ENCODE data around the gene DIMT1. TPM values are rescaled to one million over a fixed set of nuclear protein-coding genes. Genes with fewer than 3 reads are reported as not detected.

The DIMT1 gene
- total RNA-seq, 1 experiment from 2014 or later, result 43.5 TPM

GRCh38 chr5:62374090-62374489, 29.6 kb downstream of the DIMT1 start:
- RAD21 ChIA-PET (ENCODE audit: low non-redundant PET in 1 of 2, low total read pairs in 2 of 2, uncharacterized antibody in 2 of 2, unreplicated experiment in 2 of 2), result no interaction called here
- DNase-seq (ENCODE audit: low read depth, low spot score) (no peak), ATAC-seq (no peak)
- Histone ChIP-seq H3K27me3 (ENCODE audit: insufficient read depth, low read length) (no peaks in the 10 kb centered on the region), H3K9me2 (ENCODE audit: insufficient read depth) (no peaks in the 10 kb centered on the region), H3K4me2 (ENCODE audit: low read length) (no peak overlapping the region), H3K79me2 (ENCODE audit: insufficient read depth, low read length) (no peaks in the 10 kb centered on the region), H4K20me1 (ENCODE audit: insufficient read depth) (no peaks in the 10 kb centered on the region), H3K9ac (ENCODE audit: low read length) (no peak overlapping the region), H2AFZ (ENCODE audit: low read depth, low read length, poor library complexity, severe bottlenecking) (no peak overlapping the region), H3K27ac (ENCODE audit: low read depth, low read length) (no peak overlapping the region), H3K9me3 (ENCODE audit: control insufficient read depth in 1 of 2, insufficient read depth in 1 of 2, low read depth in 1 of 2, low read length in 2 of 2) (no peaks in the 10 kb centered on the region), H3K36me3 (ENCODE audit: control insufficient read depth in 1 of 2, insufficient read depth in 2 of 2, low read length in 2 of 2) (peaks cover 3 to 10% of the 10 kb centered on the region in 2 experiments; a peak in 3 of 4 replicates), H3K4me1 (ENCODE audit: control insufficient read depth in 1 of 2, insufficient read depth in 2 of 2, low read length in 2 of 2) (peaks cover 6 to 23% of the 10 kb centered on the region in 2 experiments), H3K4me3 (replicated peaks in 1 of 2; ENCODE audit: low read depth in 1 of 2, low read length in 2 of 2) (no peak overlapping the region)
- CTCF ChIA-PET, result no interaction called here
- TF ChIP-seq ATF3 (IDR thresholded peaks at IDR 0.05) (no peak), CTCF (IDR thresholded peaks at IDR 0.05 in 2 of 3, conservative IDR thresholded peaks at IDR 0.05 in 1 of 3; ENCODE audit: borderline replicate concordance in 1 of 3, insufficient read depth in 1 of 3, low read depth in 2 of 3, low read length in 2 of 3) (no peak), SP1 (IDR thresholded peaks at IDR 0.05; ENCODE audit: low read depth) (no peak), ZBTB33 (IDR thresholded peaks at IDR 0.05; ENCODE audit: extremely low read depth, insufficient replicate concordance, low read length) (no peak), CBX3 (IDR thresholded peaks at IDR 0.05; ENCODE audit: low read depth) (no peak), ELF1 (IDR thresholded peaks at IDR 0.05; ENCODE audit: borderline replicate concordance, low read depth) (no peak), FOSL1 (IDR thresholded peaks at IDR 0.05; ENCODE audit: low read depth) (no peak), YY1 (IDR thresholded peaks at IDR 0.05; ENCODE audit: extremely low read depth, insufficient replicate concordance, low read depth, low read length) (no peak), ZFX (IDR thresholded peaks at IDR 0.05) (no peak)
- BruUV-seq (replicated peaks), result no TSS peak
- intact Hi-C loops (cut with micrococcal nuclease), result no loop called here
- POLR2A ChIA-PET, result interaction anchor here (0.6 kb wide), 1 partner anchor 156 kb away, joined by 3 read pairs; no protein-coding TSS in a partner anchor
